ENCODE results near the gene RAB40B.

DNA sequence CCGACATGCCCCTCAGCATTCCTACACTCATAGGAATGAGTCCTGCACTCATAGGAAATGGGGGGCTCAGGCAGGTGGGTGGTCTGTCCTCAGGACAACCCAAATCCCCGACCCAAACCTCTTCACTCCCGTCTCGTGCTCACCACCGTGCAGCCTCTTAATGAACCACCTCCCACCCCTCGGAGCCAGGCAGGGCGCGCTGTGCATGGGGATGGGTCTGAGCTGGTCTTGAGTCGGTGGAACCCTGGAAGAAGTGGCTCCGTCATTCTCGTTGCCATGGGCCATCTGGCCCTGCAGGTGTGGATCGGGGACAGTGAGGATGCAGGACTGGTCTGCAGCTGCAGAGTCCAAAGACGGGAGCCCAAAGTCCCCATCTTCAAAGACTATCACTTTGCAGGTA, 6.4 kb upstream of the RAB40B start:
- no peak for TF ChIP-seq POLR2A (IDR thresholded peaks at IDR 0.05; ENCODE audit: low read length)
- TF ChIP-seq, protein P1, sequence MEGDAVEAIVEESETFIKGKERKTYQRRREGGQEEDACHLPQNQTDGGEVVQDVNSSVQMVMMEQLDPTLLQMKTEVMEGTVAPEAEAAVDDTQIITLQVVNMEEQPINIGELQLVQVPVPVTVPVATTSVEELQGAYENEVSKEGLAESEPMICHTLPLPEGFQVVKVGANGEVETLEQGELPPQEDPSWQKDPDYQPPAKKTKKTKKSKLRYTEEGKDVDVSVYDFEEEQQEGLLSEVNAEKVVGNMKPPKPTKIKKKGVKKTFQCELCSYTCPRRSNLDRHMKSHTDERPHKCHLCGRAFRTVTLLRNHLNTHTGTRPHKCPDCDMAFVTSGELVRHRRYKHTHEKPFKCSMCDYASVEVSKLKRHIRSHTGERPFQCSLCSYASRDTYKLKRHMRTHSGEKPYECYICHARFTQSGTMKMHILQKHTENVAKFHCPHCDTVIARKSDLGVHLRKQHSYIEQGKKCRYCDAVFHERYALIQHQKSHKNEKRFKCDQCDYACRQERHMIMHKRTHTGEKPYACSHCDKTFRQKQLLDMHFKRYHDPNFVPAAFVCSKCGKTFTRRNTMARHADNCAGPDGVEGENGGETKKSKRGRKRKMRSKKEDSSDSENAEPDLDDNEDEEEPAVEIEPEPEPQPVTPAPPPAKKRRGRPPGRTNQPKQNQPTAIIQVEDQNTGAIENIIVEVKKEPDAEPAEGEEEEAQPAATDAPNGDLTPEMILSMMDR (IDR thresholded peaks at IDR 0.05), result no peak
- TF ChIP-seq CBX2 (IDR thresholded peaks at IDR 0.05; ENCODE audit: borderline replicate concordance, low read depth), result no peak
- no peak for TF ChIP-seq ZNF302 (CRISPR knock-in tag; IDR thresholded peaks at IDR 0.05)
- TF ChIP-seq SMC3 (IDR thresholded peaks at IDR 0.05), result no peak
- TF ChIP-seq, protein P2, sequence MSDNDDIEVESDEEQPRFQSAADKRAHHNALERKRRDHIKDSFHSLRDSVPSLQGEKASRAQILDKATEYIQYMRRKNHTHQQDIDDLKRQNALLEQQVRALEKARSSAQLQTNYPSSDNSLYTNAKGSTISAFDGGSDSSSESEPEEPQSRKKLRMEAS (IDR thresholded peaks at IDR 0.05), result no peak
- TF ChIP-seq, protein P3, sequence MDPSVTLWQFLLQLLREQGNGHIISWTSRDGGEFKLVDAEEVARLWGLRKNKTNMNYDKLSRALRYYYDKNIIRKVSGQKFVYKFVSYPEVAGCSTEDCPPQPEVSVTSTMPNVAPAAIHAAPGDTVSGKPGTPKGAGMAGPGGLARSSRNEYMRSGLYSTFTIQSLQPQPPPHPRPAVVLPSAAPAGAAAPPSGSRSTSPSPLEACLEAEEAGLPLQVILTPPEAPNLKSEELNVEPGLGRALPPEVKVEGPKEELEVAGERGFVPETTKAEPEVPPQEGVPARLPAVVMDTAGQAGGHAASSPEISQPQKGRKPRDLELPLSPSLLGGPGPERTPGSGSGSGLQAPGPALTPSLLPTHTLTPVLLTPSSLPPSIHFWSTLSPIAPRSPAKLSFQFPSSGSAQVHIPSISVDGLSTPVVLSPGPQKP (IDR thresholded peaks at IDR 0.05; ENCODE audit: low read depth, low read length), result no peak
- TF ChIP-seq RAD21 (conservative IDR thresholded peaks at IDR 0.05 in 1 of 2, IDR thresholded peaks at IDR 0.05 in 1 of 2), result no peak
- no peak for TF ChIP-seq EP300 (IDR thresholded peaks at IDR 0.05)
- TF ChIP-seq KDM1A (IDR thresholded peaks at IDR 0.05; ENCODE audit: low read depth), result no peak
- no peak for TF ChIP-seq ZSCAN20 (CRISPR knock-in tag; IDR thresholded peaks at IDR 0.05)
- TF ChIP-seq, protein P4, sequence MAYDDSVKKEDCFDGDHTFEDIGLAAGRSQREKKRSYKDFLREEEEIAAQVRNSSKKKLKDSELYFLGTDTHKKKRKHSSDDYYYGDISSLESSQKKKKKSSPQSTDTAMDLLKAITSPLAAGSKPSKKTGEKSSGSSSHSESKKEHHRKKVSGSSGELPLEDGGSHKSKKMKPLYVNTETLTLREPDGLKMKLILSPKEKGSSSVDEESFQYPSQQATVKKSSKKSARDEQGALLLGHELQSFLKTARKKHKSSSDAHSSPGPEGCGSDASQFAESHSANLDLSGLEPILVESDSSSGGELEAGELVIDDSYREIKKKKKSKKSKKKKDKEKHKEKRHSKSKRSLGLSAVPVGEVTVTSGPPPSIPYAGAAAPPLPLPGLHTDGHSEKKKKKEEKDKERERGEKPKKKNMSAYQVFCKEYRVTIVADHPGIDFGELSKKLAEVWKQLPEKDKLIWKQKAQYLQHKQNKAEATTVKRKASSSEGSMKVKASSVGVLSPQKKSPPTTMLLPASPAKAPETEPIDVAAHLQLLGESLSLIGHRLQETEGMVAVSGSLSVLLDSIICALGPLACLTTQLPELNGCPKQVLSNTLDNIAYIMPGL (CRISPR knock-in tag; IDR thresholded peaks at IDR 0.05; ENCODE audit: borderline replicate concordance), result no peak
- TF ChIP-seq MAZ (IDR thresholded peaks at IDR 0.05; ENCODE audit: borderline replicate concordance, low read depth, low read length), result no peak
- no peak for TF ChIP-seq NR3C1 (IDR thresholded peaks at IDR 0.05)
